Nephron (organoid): ENCODE measurements around the gene TPI1.
"Not testable (repeated sequence)": the region's sequence is repeated elsewhere in the genome, so short reads cannot be mapped to it uniquely, and the experiment has no call there.

ENCODE experiments used
- H3K27ac Mint-ChIP-seq, 3 experiments: 2 replicates each; pipeline ENCODE4 v1.8.0; 2020; ENCODE audit warnings: mixed read lengths in 3 of 3, mild to moderate bottlenecking in 2 of 3, moderate library complexity in 1 of 3
- H3K27me3 Mint-ChIP-seq: 2 replicates; pipeline ENCODE4 v1.8.0; 2021; ENCODE audit warnings: low read depth, mild to moderate bottlenecking, moderate library complexity, mixed read lengths
- H3K36me3 Mint-ChIP-seq: 2 replicates; pipeline ENCODE4 v1.8.0; 2020; ENCODE audit warnings: low read depth, mixed read lengths
- H3K4me1 Mint-ChIP-seq: 2 replicates; pipeline ENCODE4 v1.8.0; 2020; ENCODE audit warnings: mixed read lengths
- H3K4me3 Mint-ChIP-seq, 3 experiments: 2 replicates each; pipeline ENCODE4 v1.8.0; 2020; ENCODE audit warnings: mild to moderate bottlenecking in 3 of 3, mixed read lengths in 3 of 3, moderate library complexity in 2 of 3
- H3K9me3 Mint-ChIP-seq: 2 replicates; pipeline ENCODE4 v1.8.0; 2020; ENCODE audit warnings: mixed read lengths
- TF ChIP-seq, protein P1 (sequence below), 3 experiments: fragments of 200-600 bp; sonication (generic); IDR thresholded peaks; one replicate each; pipeline ENCODE4 v1.5.0; 2021; ENCODE audit warnings: antibody characterized with exemption in 3 of 3; ENCODE audit not compliant: unreplicated experiment in 3 of 3

Gene TPI1

DNA sequence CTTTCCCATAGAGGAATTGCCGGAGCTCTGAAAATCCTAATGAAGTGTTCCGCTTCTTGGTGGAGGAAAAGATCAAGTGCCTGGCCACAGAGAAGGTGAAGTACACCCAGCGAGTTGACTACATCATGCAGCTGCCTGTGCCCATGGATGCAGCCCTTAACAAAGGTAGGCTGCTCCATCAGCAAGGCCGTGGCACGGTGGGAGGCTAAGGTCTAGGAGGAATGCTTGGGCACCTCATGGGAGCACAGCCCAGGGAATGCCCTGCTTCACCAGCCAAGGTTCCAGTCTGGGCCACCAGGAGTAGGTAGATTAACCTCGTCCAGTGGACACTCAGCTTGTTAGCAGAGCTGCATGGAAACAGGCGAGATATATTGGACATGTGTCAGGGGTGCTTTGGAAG lies 6.4 kb upstream of the TPI1 start:
- peaks cover 74% of the 10 kb centered on the region for H3K36me3 Mint-ChIP-seq
- H3K4me1 Mint-ChIP-seq = no peaks in the 10 kb centered on the region
- no peak overlapping the region for H3K27ac Mint-ChIP-seq
- no peaks in the 10 kb centered on the region for H3K9me3 Mint-ChIP-seq
- H3K4me3 Mint-ChIP-seq = no peak overlapping the region
- TF ChIP-seq, protein P1, sequence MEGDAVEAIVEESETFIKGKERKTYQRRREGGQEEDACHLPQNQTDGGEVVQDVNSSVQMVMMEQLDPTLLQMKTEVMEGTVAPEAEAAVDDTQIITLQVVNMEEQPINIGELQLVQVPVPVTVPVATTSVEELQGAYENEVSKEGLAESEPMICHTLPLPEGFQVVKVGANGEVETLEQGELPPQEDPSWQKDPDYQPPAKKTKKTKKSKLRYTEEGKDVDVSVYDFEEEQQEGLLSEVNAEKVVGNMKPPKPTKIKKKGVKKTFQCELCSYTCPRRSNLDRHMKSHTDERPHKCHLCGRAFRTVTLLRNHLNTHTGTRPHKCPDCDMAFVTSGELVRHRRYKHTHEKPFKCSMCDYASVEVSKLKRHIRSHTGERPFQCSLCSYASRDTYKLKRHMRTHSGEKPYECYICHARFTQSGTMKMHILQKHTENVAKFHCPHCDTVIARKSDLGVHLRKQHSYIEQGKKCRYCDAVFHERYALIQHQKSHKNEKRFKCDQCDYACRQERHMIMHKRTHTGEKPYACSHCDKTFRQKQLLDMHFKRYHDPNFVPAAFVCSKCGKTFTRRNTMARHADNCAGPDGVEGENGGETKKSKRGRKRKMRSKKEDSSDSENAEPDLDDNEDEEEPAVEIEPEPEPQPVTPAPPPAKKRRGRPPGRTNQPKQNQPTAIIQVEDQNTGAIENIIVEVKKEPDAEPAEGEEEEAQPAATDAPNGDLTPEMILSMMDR (IDR thresholded peaks at IDR 0.05; ENCODE audit: unreplicated experiment in 3 of 3) = no peak
- H3K27me3 Mint-ChIP-seq = peaks cover 3% of the 10 kb centered on the region

DNA sequence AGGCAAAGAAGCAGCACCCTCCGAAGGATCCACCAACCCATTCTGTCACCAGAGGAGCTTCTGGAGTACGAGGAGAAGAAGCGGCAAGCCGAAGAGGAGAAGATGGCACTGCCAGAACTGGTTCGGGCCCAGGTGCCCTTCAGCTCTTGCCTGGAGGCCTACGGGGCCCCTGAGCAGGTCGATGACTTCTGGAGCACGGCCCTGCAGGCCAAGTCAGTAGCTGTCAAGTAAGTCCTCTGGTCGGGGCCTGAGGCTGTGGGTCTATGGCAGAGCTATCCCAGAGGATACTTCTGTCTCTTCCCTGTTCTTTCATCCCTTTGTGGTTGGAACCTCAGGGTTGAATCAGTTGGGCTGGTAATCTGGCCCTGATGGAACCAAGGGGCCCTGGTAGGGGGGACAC lies 5.9 kb upstream of the TPI1 start:
- Mint-ChIP-seq H3K27me3 (peaks cover 3% of the 10 kb centered on the region), H3K4me3 (no peak overlapping the region), H3K9me3 (no peaks in the 10 kb centered on the region), H3K27ac (no peak overlapping the region), H3K36me3 (peaks cover 73% of the 10 kb centered on the region), H3K4me1 (peaks cover 2% of the 10 kb centered on the region)
- TF ChIP-seq, protein P1 (IDR thresholded peaks at IDR 0.05; ENCODE audit: unreplicated experiment in 3 of 3) = no peak

DNA sequence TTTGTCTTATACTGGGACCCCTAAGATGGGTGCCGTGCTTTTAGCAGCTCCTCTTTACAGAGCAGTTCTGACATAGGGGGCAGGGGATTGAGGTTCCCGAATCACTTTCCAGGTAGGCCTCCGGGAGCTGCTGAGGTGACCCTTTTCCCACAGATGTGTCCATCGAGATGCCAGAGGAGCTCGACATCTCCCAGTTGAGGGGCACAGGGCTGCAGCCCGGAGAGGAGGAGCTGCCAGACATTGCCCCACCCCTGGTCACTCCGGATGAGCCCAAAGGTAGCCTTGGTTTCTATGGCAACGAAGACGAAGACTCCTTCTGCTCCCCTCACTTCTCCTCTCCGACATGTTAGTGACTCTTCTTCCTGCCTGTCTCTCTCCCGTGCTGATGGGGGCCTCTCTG lies 4.3 kb upstream of the TPI1 start:
- H3K4me3 Mint-ChIP-seq = no peak overlapping the region
- TF ChIP-seq, protein P1 (IDR thresholded peaks at IDR 0.05; ENCODE audit: unreplicated experiment in 3 of 3) = no peak
- no peak overlapping the region for H3K27ac Mint-ChIP-seq
- peaks cover 5% of the 10 kb centered on the region for H3K4me1 Mint-ChIP-seq
- no peaks in the 10 kb centered on the region for H3K9me3 Mint-ChIP-seq
- H3K36me3 Mint-ChIP-seq = peaks cover 61% of the 10 kb centered on the region
- H3K27me3 Mint-ChIP-seq = peaks cover 3% of the 10 kb centered on the region

DNA sequence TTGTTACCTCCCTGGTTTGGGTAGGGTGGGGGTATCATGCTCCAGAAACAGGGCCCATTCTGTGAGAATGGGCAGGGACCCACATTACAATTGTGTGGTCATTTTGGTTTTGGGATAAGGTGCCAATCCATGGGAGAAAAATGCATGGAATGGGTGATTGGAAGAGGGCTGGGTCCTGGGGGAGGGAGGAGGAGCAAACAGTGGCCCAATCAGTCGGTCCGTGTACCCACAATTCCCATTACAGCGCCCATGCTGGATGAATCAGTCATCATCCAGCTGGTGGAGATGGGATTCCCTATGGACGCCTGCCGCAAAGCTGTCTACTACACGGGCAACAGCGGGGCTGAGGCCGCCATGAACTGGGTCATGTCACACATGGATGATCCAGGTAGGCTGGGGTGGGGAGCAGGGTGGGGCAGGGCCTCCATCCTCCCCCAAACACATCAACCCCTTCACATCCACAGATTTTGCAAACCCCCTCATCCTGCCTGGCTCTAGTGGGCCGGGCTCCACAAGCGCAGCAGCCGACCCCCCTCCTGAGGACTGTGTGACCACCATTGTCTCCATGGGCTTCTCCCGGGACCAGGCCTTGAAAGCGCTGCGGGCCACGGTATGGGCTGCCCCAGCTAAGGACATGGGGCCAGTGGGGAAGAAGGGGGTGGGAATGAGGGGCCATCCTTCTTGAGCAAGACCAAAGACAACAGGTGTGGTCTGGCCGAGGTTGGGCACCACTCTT lies 3.6 kb upstream of the TPI1 start:
- Mint-ChIP-seq H3K4me3 (peak overlapping the region in 1 of 3 experiments; percentile 44), H3K27me3 (peaks cover 6% of the 10 kb centered on the region), H3K36me3 (peaks cover 58% of the 10 kb centered on the region), H3K4me1 (peaks cover 11% of the 10 kb centered on the region), H3K9me3 (no peaks in the 10 kb centered on the region), H3K27ac (no peak overlapping the region)
- TF ChIP-seq, protein P1 (IDR thresholded peaks at IDR 0.05; ENCODE audit: unreplicated experiment in 3 of 3) = no peak

DNA sequence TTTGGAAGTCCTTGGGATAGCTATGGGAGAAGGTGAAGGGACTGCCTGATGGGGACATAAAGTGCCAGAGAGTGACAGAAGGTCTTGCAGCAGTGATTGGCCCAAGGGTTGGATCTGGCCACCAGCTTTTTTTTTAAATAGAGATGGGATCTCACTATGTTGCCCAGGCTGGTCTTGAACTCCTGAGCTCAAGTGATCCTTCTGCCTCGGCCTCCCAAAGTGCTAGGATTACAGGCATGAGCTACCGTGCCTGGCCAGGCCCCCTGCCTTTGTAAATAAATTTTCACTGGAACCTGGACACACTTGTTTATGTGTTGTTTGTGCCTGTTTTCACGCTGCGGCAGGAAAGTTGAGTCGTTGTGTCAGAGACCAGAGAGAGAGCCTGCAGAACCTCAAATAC lies 2.0 kb upstream of the TPI1 start:
- H3K27me3 Mint-ChIP-seq, H3K9me3 Mint-ChIP-seq: not testable (repeated sequence)
- H3K27ac Mint-ChIP-seq = peak overlapping the region in 1 of 3 experiments; percentile 30
- peaks cover 63% of the 10 kb centered on the region for H3K36me3 Mint-ChIP-seq
- H3K4me1 Mint-ChIP-seq = peaks cover 24% of the 10 kb centered on the region
- H3K4me3 Mint-ChIP-seq = peak overlapping the region; percentile 48 to 78 (median 75)

DNA sequence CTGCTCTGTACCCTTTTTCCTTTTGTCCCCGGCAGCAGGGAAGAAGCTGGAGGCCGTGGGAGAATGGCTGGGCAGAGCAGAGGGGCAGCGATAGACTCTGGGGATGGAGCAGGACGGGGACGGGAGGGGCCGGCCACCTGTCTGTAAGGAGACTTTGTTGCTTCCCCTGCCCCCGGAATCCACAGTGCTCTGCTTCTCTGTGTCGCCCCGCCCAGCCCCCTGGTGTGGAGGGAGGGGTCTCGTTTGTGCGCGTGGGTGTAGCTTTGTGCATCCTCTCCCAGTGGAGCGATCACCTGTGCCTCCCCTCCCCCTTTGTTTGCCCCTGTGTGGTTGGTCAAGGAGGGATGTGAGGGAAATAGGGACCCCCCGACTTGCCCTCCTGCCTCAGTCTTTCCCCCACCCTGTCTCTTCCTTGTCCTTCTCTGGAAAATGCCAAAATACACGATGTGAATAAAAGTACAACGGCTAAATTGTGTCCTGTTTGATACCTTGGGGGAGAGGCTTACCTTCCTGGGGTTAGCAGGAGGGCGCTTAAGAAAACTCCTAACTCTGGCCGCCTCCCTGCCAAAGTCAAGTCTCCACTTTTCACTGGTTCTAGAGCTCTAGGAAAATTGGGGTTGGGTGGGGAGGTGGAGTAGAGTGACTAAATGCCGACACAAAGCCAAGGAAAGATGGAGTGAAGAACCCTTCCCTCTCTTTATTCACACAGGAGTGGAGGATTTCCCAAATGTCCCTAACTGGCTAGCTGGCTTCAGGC lies 990 bp upstream of the TPI1 start:
- peaks cover 29% of the 10 kb centered on the region for H3K4me1 Mint-ChIP-seq
- H3K36me3 Mint-ChIP-seq = peaks cover 58% of the 10 kb centered on the region
- TF ChIP-seq, protein P1 (IDR thresholded peaks at IDR 0.05; ENCODE audit: unreplicated experiment in 3 of 3) = no peak
- peak overlapping the region in 1 of 3 experiments; percentile 93 for H3K27ac Mint-ChIP-seq
- no peaks in the 10 kb centered on the region for H3K9me3 Mint-ChIP-seq
- peak overlapping the region; percentile 90 to 97 (median 96) for H3K4me3 Mint-ChIP-seq
- H3K27me3 Mint-ChIP-seq = peaks cover 7% of the 10 kb centered on the region
